Hematopoietic multipotent progenitor cell treated with erythropoietin and hydrocortisone succinate and interleukin-3 and kit ligand, for 17 days (in vitro differentiated cells): ENCODE data around the gene MYBPC2.

ENCODE experiments used
- DNase-seq: peaks from one replicate; pipeline ENCODE4 v3.0.0-alpha.2; 2015; ENCODE audit warnings: low spot score

MYBPC2 gene

GRCh38 chr19:50410109-50410508, 22.6 kb upstream of the MYBPC2 start:
- no peak for DNase-seq

- no peak for DNase-seq
These were observed 20.3 kb upstream of the MYBPC2 start for GRCh38 chr19:50412419-50412818.

- DNase-seq = no peak
These were observed 19.6 kb upstream of the MYBPC2 start for GRCh38 chr19:50413096-50413495.

- no peak for DNase-seq
These were observed 19.2 kb upstream of the MYBPC2 start for GRCh38 chr19:50413531-50413930.

GRCh38 chr19:50414864-50415660, 17.6 kb upstream of the MYBPC2 start:
- DNase-seq = peak; percentile 77

GRCh38 chr19:50415661-50416033, 17.0 kb upstream of the MYBPC2 start:
- DNase-seq = no peak

GRCh38 chr19:50416034-50416977, 16.4 kb upstream of the MYBPC2 start:
- DNase-seq = no peak

GRCh38 chr19:50417111-50418081, 15.3 kb upstream of the MYBPC2 start:
- no peak for DNase-seq

GRCh38 chr19:50418176-50419021, 14.3 kb upstream of the MYBPC2 start, which contains the start of gene SPIB:
Gene SPIB, plus strand, starts transcription at chr19:50418938. Its CDS starts 25 bp downstream, at chr19:50418963.
- no peak for DNase-seq

GRCh38 chr19:50419022-50419579, 13.6 kb upstream of the MYBPC2 start:
- DNase-seq = no peak

GRCh38 chr19:50419580-50420035, 13.1 kb upstream of the MYBPC2 start:
- no peak for DNase-seq

GRCh38 chr19:50420127-50420526, 12.6 kb upstream of the MYBPC2 start:
- DNase-seq = no peak

- no peak for DNase-seq
These were observed 11.9 kb upstream of the MYBPC2 start for GRCh38 chr19:50420808-50421207.

- DNase-seq = no peak
These were observed 10.1 kb upstream of the MYBPC2 start for GRCh38 chr19:50422397-50423278.

- DNase-seq = no peak
These were observed 9.2 kb upstream of the MYBPC2 start for GRCh38 chr19:50423279-50424113.

GRCh38 chr19:50425581-50425980, 7.1 kb upstream of the MYBPC2 start:
- DNase-seq = no peak

GRCh38 chr19:50427318-50427925, 5.3 kb upstream of the MYBPC2 start:
- no peak for DNase-seq

- no peak for DNase-seq
These were observed 4.7 kb upstream of the MYBPC2 start for GRCh38 chr19:50427997-50428425.
